ENCODE data around the gene GALNT2.

Gene GALNT2

GRCh38 chr1:230171356-230172015, 104.4 kb downstream of the GALNT2 start:
- DNase-seq: no peak

GRCh38 chr1:230172016-230172537, 105.0 kb downstream of the GALNT2 start:
- DNase-seq: no peak

GRCh38 chr1:230173187-230173975, 106.3 kb downstream of the GALNT2 start:
- no peak for DNase-seq

DNA sequence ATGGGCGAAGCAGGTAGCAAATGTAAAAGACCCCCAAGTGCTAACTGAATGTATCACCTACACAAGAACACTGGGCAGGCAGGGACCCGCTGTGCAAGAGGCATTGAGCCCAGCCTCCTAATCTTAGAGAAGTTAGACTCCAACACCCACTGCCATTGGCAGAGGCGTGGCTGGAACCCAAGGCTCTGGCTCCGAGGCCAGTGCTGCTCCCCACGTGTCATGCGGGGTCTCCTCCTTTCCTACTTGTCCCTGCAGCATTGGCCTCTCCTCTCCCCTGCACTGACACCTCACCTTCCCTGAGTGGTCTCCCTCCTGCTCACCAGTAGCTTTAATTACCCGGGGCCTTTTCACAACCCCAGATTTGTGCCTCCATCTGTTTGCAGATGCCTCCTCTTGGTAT, 107.0 kb downstream of the GALNT2 start:
- DNase-seq: no peak

DNA sequence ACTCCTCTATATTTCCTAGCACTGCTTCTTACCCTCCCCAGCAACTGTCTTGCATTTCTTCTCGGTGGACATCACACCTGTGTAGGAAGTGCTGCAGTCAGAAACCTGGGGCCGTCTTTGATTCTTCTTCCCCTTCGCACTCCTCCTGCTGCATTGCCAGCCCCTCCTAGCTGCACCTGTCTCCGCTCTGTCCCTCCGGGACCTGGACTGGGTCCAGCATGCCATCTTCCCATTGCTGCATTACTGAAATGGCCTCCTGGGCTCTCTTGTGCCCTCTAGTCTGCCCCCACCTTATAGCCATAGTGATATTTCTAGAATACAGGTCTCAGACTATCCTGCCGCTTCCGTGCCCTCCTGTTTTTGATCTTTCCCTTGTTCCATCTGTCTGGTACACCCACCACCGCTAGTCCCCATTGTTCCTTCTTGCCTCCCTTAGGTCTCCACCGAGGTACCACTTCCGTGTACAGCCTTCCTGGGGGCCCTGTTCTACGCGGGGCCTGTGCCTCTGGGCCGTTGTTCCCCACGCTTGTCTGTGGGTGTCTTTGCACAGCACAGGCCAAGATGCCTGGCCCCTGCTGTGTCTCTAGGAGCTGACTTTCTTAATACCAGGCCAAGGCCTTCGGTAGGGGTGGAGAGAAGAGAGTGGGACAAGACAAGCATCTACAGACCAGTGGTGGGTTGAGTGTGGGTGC, 107.6 kb downstream of the GALNT2 start:
- no peak for DNase-seq

DNA sequence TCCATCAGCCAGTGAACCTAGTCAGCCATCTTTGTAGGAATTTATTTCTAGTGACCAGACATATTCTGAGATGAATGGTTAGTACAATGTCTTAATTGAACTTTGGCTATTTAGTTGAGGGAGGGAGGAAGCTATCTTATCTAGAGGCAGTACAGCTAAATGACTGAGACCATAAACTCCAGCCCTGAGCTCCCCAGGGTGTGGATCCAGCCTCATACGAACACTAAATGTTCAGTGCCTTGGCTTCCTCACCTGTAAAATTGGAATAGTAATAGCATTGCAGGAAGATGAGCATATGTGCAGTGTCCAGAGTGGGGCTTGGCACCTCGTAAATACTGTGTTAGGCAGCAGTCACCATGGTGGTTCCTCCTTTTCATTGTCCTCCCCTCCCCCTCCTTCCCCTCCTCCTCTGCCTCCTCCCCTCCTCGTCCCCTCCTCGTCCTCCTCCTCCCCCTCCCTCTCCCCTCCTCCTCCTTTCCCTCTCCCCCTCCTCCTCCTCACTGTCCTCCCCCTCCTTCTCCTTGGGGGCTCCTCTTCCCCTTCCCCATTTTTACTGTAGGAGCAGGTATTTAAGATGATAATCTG, 108.2 kb downstream of the GALNT2 start:
- no peak for DNase-seq

- DNase-seq: no peak
These were observed 108.8 kb downstream of the GALNT2 start for GRCh38 chr1:230175839-230176238.

- DNase-seq: no peak
These were observed 109.3 kb downstream of the GALNT2 start for GRCh38 chr1:230176326-230176725.

- no peak for DNase-seq
These were observed 109.9 kb downstream of the GALNT2 start for GRCh38 chr1:230176871-230177411.

GRCh38 chr1:230179249-230179648, 112.2 kb downstream of the GALNT2 start:
- DNase-seq: no peak

GRCh38 chr1:230185076-230186001, 118.3 kb downstream of the GALNT2 start:
- DNase-seq: no peak

DNA sequence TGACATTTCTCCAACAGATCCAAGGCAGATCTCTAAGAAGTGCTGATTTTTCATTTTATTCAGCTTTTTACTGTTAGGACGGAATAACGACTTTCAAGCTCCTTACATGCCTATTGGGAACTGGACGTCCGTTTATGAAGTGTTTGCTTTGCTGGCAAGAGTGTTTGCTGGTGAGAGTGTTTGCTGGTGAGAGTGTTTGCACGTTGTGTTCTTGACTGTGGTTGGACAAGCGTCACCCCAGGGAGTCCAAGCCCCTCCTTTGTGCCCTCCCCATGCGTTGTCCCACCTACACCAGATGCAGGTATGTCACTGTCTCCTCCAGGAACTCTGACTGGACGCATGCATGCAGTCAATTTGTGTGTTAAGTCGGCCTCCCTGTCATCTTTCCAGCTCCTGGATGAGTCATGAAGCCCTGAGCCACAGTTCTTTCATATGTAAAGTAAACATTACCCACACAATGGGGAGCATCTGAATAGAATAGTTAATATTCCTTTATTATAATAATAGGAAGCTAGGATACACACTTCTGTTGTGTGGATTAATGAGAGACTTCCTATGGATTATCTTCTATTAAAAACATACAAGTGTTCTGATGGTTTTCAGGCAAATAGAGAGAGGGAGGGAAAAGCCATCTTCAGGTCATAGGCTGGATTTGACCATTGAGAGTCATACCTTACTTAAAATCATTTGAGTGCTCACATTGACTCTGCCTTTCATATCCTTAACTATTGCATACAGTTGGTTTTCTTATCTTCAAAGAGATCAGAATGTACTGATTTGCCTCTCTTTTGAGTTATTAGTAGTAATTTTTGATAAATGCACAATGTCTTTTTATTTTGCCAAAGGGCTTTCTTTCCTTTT, 119.2 kb downstream of the GALNT2 start:
- no peak for DNase-seq

GRCh38 chr1:230186874-230187273, 119.8 kb downstream of the GALNT2 start:
- DNase-seq: no peak

DNA sequence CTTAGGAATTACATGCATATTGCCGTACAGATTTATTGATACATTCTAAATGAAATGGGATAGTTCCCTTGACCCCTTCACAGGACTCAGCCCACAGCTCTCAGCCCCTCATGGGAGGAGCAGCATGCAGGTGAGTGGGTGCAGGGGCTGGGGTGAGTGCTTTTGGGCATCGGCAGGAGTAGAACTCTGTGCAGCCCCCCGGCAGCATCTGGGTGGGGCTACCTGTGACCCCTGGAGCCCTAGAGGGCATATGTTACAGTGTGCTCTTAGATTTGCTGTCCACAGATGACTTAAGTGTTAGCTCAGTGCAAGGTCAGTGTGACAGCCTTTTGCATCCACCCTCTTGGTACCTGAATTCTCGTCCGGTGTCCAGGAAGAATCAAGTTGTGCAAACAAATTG, 120.3 kb downstream of the GALNT2 start:
- DNase-seq: no peak

DNA sequence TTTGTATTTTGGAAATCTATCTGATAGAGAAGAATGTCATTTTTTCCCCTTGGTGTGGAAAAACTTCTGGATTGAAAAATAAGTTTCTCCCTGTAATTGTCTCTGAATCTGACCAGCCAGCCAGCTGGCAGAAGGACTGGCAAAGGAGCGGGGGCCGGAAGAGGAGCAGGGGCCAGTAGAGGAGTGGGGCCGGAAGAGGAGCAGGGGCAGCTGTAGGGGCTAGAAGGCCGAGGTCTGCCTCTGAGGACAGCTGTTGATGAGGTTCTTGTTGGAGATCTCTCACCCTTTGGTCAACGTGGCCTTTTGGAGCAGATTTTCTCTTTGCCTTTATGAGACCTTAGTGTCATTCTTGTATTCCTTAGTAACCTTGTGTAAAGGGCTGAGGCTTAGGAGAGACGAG, 121.8 kb downstream of the GALNT2 start:
- no peak for DNase-seq

GRCh38 chr1:230189341-230189740, 122.3 kb downstream of the GALNT2 start:
- no peak for DNase-seq

- DNase-seq: no peak
These were observed 122.8 kb downstream of the GALNT2 start for GRCh38 chr1:230189824-230190223.

DNA sequence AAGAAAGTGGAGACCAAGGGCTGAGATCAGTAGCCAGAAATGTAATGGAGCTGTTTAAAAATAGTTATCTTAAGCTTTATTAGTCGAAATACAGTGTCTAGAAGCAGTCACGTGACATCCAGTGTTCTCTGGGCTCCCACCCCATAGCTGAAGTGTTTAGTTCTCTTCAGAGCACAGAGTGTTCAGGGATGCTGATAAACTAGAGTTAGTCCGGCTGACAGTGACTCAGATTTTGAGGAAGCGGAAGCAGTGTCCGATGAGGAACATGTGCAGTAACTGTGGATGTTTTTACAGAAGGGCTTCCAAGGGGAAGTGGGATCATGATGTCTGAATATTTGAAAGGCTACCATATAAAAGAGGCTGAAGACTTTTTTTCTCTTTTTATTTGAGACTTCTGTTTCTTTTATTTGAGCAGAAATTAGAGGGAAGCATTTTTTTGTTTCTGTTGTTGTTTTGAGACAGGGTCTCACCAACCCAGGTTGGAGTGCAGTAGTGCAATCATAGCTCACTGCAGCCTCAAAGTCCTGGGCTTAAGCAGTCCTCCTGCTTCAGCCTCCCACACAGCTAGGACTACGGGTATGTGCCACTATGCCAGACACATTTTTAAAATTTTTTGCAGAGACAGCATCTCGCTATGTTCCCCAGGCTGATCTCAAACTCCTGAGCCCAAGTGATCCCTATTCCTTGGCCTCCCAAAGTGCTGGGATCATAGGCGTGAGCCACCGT, 124.2 kb downstream of the GALNT2 start:
- DNase-seq: no peak

DNA sequence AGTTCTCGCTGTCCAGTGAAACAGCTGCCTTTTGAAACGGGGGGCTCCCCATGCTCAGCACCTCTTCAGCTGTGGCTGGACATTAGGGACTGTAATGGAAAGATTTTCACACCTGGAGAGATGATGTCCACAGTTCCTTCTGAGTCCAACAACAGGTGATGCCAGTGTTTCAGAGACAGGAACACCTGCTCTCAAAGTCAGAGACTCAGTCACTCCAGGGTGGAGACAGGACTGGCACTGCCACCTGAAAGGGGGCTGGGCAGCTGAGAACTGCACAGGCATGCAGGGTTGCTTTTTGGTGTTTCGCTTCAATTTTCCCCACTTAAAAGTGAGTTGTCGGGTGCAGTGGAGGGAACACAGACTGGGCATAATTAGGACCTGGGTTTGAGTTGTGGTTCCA, 124.8 kb downstream of the GALNT2 start:
- DNase-seq: no peak

DNA sequence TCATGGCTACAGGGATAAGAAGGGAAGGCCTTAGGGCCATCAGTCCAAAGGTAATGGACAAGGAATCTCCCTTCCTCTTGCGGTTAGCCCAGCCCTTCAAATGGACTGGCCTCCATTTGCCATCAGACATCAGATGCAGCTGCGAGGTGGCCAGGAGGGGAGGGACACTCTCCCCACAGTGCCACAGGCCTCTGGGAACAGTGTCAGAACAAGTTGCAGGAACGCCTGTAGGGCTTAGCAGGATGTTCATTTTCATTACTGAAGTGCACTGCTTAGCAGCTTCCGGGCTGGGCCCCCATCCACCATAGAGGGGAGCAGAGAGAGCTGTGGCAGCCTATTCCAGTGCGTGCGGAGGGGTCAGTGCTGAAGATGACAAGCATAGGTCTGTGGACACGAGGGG, 127.5 kb downstream of the GALNT2 start:
- no peak for DNase-seq

All from activated CD4-positive, CD25-positive, alpha-beta regulatory T cell treated with anti-CD3 and anti-CD28 coated beads, Interleukin-2, amount 50 U/mL, for 72 hours (primary cell).